Endothelial cell of umbilical vein (primary cell): ENCODE measurements around the gene ZNF496.

Experiments used
- EZH2 ChIP-seq: IDR thresholded peaks from 2 replicates; pipeline ENCODE4 v1.6.1; 2012; ENCODE audit warnings: borderline replicate concordance, low read depth, mild to moderate bottlenecking, moderate library complexity, low read length, inconsistent platforms; ENCODE audit not compliant: severe bottlenecking
- FOS ChIP-seq: IDR thresholded peaks from 2 replicates; pipeline ENCODE4 v1.6.1; 2011; ENCODE audit warnings: mild to moderate bottlenecking, low read length, moderate library complexity, borderline replicate concordance; ENCODE audit not compliant: insufficient read depth
- GATA2 ChIP-seq: IDR thresholded peaks from 2 replicates; pipeline ENCODE4 v1.7.0; 2011; ENCODE audit warnings: low read depth, mild to moderate bottlenecking, moderate library complexity, mixed read lengths, low read length; ENCODE audit not compliant: insufficient read length, insufficient read depth
- POLR2A ChIP-seq: IDR thresholded peaks from 2 replicates; pipeline ENCODE4 v1.6.1; 2012; ENCODE audit warnings: low read depth, mild to moderate bottlenecking, control low read depth, low read length
- POLR2AphosphoS5 ChIP-seq: IDR thresholded peaks from 2 replicates; pipeline ENCODE4 v1.6.1; 2012; ENCODE audit warnings: low read depth, mild to moderate bottlenecking, control low read depth, low read length, moderate library complexity; ENCODE audit not compliant: insufficient read depth
- TF ChIP-seq, protein P1 (sequence below), 2 donors: IDR thresholded peaks; 1 replicate in 1 of 2; 2 replicates in 1 of 2; pipeline ENCODE4 v1.5.1; 2011; ENCODE audit warnings: low read length in 2 of 2, mild to moderate bottlenecking in 2 of 2, moderate library complexity in 2 of 2, control low read depth in 1 of 2, inconsistent platforms in 1 of 2, low read depth in 1 of 2; ENCODE audit not compliant: insufficient read depth in 1 of 2; ENCODE audit errors: extremely low read depth in 1 of 2

DNA sequence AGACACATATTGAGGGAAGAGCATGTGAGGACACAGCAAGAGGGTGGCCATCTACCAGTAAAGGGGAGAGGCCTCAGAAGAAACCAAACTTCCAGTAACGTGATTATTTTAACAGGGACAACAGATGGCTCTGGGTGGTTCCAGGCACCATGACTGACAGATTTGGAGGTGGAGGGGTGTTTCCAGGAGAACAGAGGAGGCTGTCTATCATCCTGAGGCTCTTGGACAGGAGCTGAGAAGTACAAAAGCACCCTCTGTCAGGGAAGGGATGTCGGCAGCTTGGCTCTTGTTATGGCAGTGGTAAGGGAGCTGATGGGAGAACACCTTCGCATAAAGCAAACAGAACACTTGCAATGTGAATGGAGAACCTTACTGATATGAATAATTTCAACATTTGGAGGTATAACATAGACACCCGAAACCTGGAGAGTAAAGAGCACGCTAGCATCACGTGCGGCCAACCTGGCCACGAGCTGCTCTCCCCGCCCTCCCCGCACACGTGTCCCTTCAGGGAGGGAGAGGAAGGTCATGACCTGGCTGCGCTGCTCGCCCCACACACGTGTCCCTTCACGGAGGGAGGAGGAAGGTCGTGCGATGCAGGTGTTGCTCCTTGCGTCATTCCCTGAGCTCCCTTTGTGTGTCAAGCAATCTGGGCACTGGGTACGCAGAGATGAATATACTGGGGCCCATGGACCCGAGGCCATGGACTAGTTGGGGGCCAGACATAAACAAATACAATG lies 46.8 kb upstream of the ZNF496 start:
- TF ChIP-seq, protein P1, sequence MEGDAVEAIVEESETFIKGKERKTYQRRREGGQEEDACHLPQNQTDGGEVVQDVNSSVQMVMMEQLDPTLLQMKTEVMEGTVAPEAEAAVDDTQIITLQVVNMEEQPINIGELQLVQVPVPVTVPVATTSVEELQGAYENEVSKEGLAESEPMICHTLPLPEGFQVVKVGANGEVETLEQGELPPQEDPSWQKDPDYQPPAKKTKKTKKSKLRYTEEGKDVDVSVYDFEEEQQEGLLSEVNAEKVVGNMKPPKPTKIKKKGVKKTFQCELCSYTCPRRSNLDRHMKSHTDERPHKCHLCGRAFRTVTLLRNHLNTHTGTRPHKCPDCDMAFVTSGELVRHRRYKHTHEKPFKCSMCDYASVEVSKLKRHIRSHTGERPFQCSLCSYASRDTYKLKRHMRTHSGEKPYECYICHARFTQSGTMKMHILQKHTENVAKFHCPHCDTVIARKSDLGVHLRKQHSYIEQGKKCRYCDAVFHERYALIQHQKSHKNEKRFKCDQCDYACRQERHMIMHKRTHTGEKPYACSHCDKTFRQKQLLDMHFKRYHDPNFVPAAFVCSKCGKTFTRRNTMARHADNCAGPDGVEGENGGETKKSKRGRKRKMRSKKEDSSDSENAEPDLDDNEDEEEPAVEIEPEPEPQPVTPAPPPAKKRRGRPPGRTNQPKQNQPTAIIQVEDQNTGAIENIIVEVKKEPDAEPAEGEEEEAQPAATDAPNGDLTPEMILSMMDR (IDR thresholded peaks at IDR 0.05; ENCODE audit: extremely low read depth in 1 of 2, insufficient read depth in 1 of 2, low read depth in 1 of 2, low read length in 2 of 2), result no peak
- TF ChIP-seq EZH2 (no peak), FOS (no peak), POLR2AphosphoS5 (no peak), POLR2A (no peak), GATA2 (no peak)
